ENCODE measurements around the gene TSPEAR.

TSPEAR gene

GRCh38 chr21:44537930-44538911 is 173.2 kb downstream of the TSPEAR start:
- TF ChIP-seq ZFX (IDR thresholded peaks at IDR 0.05; ENCODE audit: borderline replicate concordance) (no peak), CTCF (IDR thresholded peaks at IDR 0.05) (no peak)
- H3K27ac ChIP-seq: no peak overlapping the region

- TF ChIP-seq ZFX (IDR thresholded peaks at IDR 0.05; ENCODE audit: borderline replicate concordance) (no peak), CTCF (IDR thresholded peaks at IDR 0.05) (no peak)
- H3K27ac ChIP-seq: no peak overlapping the region
These were observed 175.4 kb downstream of the TSPEAR start for GRCh38 chr21:44535963-44536362.

- TF ChIP-seq ZFX (IDR thresholded peaks at IDR 0.05; ENCODE audit: borderline replicate concordance) (no peak), CTCF (IDR thresholded peaks at IDR 0.05) (no peak)
- H3K27ac ChIP-seq: no peak overlapping the region
These were observed 176.7 kb downstream of the TSPEAR start for GRCh38 chr21:44534688-44535087.

GRCh38 chr21:44533891-44534627 is 177.3 kb downstream of the TSPEAR start:
- H3K27ac ChIP-seq: no peak overlapping the region
- TF ChIP-seq CTCF (IDR thresholded peaks at IDR 0.05) (no peak), ZFX (IDR thresholded peaks at IDR 0.05; ENCODE audit: borderline replicate concordance) (no peak)

GRCh38 chr21:44533121-44533890 is 178.1 kb downstream of the TSPEAR start:
- TF ChIP-seq ZFX (IDR thresholded peaks at IDR 0.05; ENCODE audit: borderline replicate concordance): no peak
- TF ChIP-seq CTCF (IDR thresholded peaks at IDR 0.05): no peak
- H3K27ac ChIP-seq: no peak overlapping the region

- TF ChIP-seq ZFX (IDR thresholded peaks at IDR 0.05; ENCODE audit: borderline replicate concordance) (no peak), CTCF (IDR thresholded peaks at IDR 0.05) (no peak)
These were observed 178.7 kb downstream of the TSPEAR start for GRCh38 chr21:44532712-44533111.

More at GRCh38 chr21:44532712-44533111, 178.7 kb downstream of the TSPEAR start:
- no peak overlapping the region for H3K27ac ChIP-seq

Data from 22Rv1 (cell line).